HFFc6 (cell line): ENCODE measurements around the gene HECW1. TPM values are rescaled to one million over a fixed set of nuclear protein-coding genes. Genes with fewer than 3 reads are reported as not detected.
A peak's percentile ranks its signal among the peaks of the same experiment; 100 is the strongest.
"Not testable (repeated sequence)": the region's sequence is repeated elsewhere in the genome, so short reads cannot be mapped to it uniquely, and the experiment has no call there.

ENCODE experiments used
- DNase-seq: peaks from one replicate; pipeline ENCODE4 v3.0.0-alpha.2; 2018
- H3K27ac Mint-ChIP-seq: 2 replicates; pipeline ENCODE4 v1.8.0; 2020; ENCODE audit warnings: mild to moderate bottlenecking, mixed read lengths
- H3K27me3 Mint-ChIP-seq: 2 replicates; pipeline ENCODE4 v1.8.0; 2021; ENCODE audit warnings: mild to moderate bottlenecking, moderate library complexity, mixed read lengths; ENCODE audit not compliant: insufficient read depth
- H3K36me3 Mint-ChIP-seq: 2 replicates; pipeline ENCODE4 v1.8.0; 2021; ENCODE audit warnings: low read depth, mixed read lengths
- H3K4me1 Mint-ChIP-seq: 2 replicates; pipeline ENCODE4 v1.8.0; 2020; ENCODE audit warnings: low read depth, mixed read lengths
- H3K4me3 Mint-ChIP-seq: 2 replicates; pipeline ENCODE4 v1.8.0; 2020; ENCODE audit warnings: mild to moderate bottlenecking, moderate library complexity, mixed read lengths
- H3K9me3 Mint-ChIP-seq: 2 replicates; pipeline ENCODE4 v1.8.0; 2020; ENCODE audit warnings: mild to moderate bottlenecking, mixed read lengths
- total RNA-seq, 6 experiments: library from RNA; stranded (reverse); fragmentation: NEBNext Ultra II Directional; extraction: Animal tissue kit (Norgen Biotek cat#: 25700); gene quantifications; 2 replicates in 1 of 6; 3 replicates in 5 of 6; pipeline ENCODE4 v1.2.3, GENCODE V29; 2021
- TF ChIP-seq, protein P1 (sequence below): fragments of 200-600 bp; sonication (generic); IDR thresholded peaks from 2 replicates; pipeline ENCODE4 v1.5.0; 2021; ENCODE audit warnings: antibody characterized with exemption, mild to moderate bottlenecking

HECW1 gene
- total RNA-seq, 6 experiments from 2014 or later, result 3.4 to 6.5 (median 5.3) TPM

- H3K27me3 Mint-ChIP-seq, result peaks cover 1% of the 10 kb centered on the region; the same call in 1 of the 2 replicates
- H3K36me3 Mint-ChIP-seq, result peaks cover 4% of the 10 kb centered on the region; the same call in 1 of the 2 replicates
- no peaks in the 10 kb centered on the region for H3K9me3 Mint-ChIP-seq
- no peak overlapping the region for H3K27ac Mint-ChIP-seq
- no peak overlapping the region for H3K4me3 Mint-ChIP-seq
- peaks cover 11% of the 10 kb centered on the region for H3K4me1 Mint-ChIP-seq
- peak; percentile 44 for DNase-seq
- TF ChIP-seq, protein P1, sequence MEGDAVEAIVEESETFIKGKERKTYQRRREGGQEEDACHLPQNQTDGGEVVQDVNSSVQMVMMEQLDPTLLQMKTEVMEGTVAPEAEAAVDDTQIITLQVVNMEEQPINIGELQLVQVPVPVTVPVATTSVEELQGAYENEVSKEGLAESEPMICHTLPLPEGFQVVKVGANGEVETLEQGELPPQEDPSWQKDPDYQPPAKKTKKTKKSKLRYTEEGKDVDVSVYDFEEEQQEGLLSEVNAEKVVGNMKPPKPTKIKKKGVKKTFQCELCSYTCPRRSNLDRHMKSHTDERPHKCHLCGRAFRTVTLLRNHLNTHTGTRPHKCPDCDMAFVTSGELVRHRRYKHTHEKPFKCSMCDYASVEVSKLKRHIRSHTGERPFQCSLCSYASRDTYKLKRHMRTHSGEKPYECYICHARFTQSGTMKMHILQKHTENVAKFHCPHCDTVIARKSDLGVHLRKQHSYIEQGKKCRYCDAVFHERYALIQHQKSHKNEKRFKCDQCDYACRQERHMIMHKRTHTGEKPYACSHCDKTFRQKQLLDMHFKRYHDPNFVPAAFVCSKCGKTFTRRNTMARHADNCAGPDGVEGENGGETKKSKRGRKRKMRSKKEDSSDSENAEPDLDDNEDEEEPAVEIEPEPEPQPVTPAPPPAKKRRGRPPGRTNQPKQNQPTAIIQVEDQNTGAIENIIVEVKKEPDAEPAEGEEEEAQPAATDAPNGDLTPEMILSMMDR, result no peak
Observed at GRCh38 chr7:43201912-43202311, 89.5 kb downstream of the HECW1 start.

DNA sequence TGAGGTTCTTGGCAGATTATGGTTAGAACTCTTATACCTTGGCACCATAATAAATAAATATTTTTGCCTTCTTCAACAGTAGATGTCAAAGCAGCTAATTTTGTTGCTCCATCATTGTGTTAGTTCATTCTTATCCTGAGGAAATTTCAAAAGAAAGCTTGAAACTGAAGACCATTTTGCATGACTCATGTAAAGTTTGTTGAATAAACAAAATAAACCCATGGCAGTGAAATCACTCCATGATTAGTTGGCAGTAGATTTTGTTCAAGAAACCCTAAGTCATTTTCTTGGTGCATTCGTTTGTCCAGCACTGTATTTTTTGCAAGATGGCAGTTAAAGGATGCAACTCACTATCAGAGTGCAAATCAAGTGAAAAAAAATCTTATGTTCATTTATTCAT is 91.6 kb downstream of the HECW1 start:
- peaks cover 4% of the 10 kb centered on the region; the same call in 1 of the 2 replicates for H3K36me3 Mint-ChIP-seq
- H3K9me3 Mint-ChIP-seq, result no peaks in the 10 kb centered on the region
- H3K27me3 Mint-ChIP-seq, result peaks cover 1% of the 10 kb centered on the region; the same call in 1 of the 2 replicates
- H3K27ac Mint-ChIP-seq, result peak overlapping the region; percentile 56
- H3K4me3 Mint-ChIP-seq, result no peak overlapping the region
- peak; percentile 51 for DNase-seq
- peaks cover 11% of the 10 kb centered on the region for H3K4me1 Mint-ChIP-seq
- TF ChIP-seq, protein P1, result no peak

GRCh38 chr7:43205171-43205795 is 92.8 kb downstream of the HECW1 start:
- Mint-ChIP-seq H3K27me3 (peaks cover 1% of the 10 kb centered on the region; the same call in 1 of the 2 replicates), H3K27ac (no peak overlapping the region), H3K4me1 (peaks cover 11% of the 10 kb centered on the region), H3K9me3 (no peaks in the 10 kb centered on the region), H3K36me3 (peaks cover 4% of the 10 kb centered on the region; the same call in 1 of the 2 replicates), H3K4me3 (no peak overlapping the region)
- no peak for DNase-seq
- TF ChIP-seq, protein P1, result no peak

- Mint-ChIP-seq H3K4me3 (no peak overlapping the region), H3K27ac (no peak overlapping the region), H3K9me3 (no peaks in the 10 kb centered on the region), H3K27me3 (peaks cover 1% of the 10 kb centered on the region; the same call in 1 of the 2 replicates), H3K4me1 (peaks cover 23% of the 10 kb centered on the region), H3K36me3 (peaks cover 4% of the 10 kb centered on the region; the same call in 1 of the 2 replicates)
- TF ChIP-seq, protein P1, result no peak
- no peak for DNase-seq
Observed at GRCh38 chr7:43208242-43208641, 95.8 kb downstream of the HECW1 start.

GRCh38 chr7:43210539-43210938 is 98.1 kb downstream of the HECW1 start:
- H3K27me3 Mint-ChIP-seq, H3K27ac Mint-ChIP-seq, H3K4me3 Mint-ChIP-seq, H3K36me3 Mint-ChIP-seq, H3K9me3 Mint-ChIP-seq, DNase-seq: not testable (repeated sequence)
- H3K4me1 Mint-ChIP-seq, result peaks cover 12% of the 10 kb centered on the region

- DNase-seq, result peak; percentile 17
- TF ChIP-seq, protein P1, result peak; percentile 72
- H3K4me1 Mint-ChIP-seq, result peaks cover 12% of the 10 kb centered on the region
- H3K9me3 Mint-ChIP-seq, result no peaks in the 10 kb centered on the region
- no peak overlapping the region for H3K27ac Mint-ChIP-seq
- H3K36me3 Mint-ChIP-seq, result no peaks in the 10 kb centered on the region
- H3K4me3 Mint-ChIP-seq, result peak overlapping the region; percentile 33
- no peaks in the 10 kb centered on the region; the same call in 1 of the 2 replicates for H3K27me3 Mint-ChIP-seq
Observed at GRCh38 chr7:43211286-43211685, 98.8 kb downstream of the HECW1 start.
